AG09309 (cell line): ENCODE measurements around the gene THOP1.

ENCODE experiments used
- DNase-seq: peaks from one replicate; pipeline ENCODE4 v3.0.0-alpha.2; 2010; ENCODE audit warnings: low read depth
- H3K4me3 ChIP-seq: 2 replicates; pipeline ENCODE4 v1.5.1; 2011; ENCODE audit warnings: mild to moderate bottlenecking, low read depth, low read length, moderate library complexity; ENCODE audit not compliant: control insufficient read depth
- TF ChIP-seq, protein P1 (sequence below): IDR thresholded peaks from 2 replicates; pipeline ENCODE4 v1.5.1; 2011; ENCODE audit warnings: mild to moderate bottlenecking, low read depth, low read length, inconsistent platforms; ENCODE audit not compliant: insufficient read depth, control insufficient read depth; ENCODE audit errors: missing control alignments

Gene THOP1

DNA sequence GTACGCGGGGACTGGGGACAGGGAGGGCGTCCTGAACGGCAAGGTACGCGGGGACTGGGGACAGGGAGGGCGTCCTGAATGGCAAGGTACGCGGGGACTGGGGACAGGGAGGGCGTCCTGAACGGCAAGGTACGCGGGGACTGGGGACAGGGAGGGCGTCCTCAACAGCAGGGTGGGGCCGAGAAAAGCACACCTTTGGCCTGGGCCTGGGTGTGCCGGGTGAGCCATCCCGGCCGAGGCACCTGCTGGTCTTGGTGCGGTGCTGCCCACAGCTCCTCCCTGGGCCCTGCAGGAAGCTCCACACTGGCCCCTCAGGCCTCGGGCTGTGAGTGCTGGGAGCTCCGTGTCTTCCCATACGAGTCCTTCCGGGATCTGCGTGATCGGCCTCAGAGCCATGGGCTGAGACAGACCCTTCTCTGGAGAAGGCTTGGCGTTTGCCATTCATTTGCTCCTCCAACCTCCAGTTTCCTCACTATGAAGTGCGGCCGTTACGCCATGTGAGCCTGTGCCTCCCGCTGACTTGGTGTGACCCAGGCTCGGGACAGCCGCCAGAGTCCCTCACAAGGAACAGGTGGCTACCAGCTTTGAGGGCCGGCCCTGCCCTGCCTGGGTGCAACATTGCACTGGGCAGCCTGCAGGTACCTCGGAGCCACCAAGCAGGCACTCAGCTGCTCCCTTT is 26.6 kb downstream of the THOP1 start:
- H3K4me3 ChIP-seq: no peak overlapping the region
- TF ChIP-seq, protein P1, sequence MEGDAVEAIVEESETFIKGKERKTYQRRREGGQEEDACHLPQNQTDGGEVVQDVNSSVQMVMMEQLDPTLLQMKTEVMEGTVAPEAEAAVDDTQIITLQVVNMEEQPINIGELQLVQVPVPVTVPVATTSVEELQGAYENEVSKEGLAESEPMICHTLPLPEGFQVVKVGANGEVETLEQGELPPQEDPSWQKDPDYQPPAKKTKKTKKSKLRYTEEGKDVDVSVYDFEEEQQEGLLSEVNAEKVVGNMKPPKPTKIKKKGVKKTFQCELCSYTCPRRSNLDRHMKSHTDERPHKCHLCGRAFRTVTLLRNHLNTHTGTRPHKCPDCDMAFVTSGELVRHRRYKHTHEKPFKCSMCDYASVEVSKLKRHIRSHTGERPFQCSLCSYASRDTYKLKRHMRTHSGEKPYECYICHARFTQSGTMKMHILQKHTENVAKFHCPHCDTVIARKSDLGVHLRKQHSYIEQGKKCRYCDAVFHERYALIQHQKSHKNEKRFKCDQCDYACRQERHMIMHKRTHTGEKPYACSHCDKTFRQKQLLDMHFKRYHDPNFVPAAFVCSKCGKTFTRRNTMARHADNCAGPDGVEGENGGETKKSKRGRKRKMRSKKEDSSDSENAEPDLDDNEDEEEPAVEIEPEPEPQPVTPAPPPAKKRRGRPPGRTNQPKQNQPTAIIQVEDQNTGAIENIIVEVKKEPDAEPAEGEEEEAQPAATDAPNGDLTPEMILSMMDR: no peak
- no peak for DNase-seq

DNA sequence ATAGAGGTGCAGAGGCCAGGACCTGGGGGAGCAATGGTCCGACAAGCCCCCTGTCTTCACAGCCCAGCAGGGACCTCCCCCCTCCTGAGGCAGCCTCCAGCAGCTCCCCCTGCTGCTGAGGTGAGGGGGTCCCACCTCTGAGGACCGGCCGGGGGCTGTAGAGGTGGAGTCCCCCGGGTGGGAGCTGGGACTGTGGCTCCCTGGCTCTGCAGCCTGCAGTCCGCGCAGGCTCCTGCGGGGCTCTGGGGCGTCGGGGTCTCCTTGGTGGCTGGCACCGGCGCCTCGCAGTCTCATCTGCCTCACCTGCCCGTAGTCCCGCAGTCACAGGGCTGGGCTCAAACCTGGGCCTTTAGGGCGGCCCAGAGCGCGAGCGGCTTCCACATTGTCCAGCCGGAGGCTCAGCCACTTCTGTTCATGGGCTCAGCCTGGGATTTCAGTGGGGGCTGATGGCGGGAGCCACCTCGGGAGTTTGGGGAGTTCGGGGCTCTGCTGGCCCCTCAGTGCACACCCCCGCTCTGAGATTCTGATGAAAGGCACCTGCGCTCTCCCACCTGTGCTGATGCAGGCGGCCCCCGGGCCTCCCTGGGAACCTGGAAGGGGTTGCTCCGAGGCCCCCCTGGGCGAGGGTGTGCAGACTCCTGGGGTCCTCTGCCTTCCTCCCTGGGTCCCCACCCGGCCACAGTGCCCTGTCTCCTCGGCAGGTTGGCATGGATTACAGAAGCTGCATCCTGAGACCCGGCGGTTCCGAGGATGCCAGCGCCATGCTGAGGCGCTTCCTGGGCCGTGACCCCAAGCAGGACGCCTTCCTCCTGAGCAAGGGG is 27.3 kb downstream of the THOP1 start:
- no peak overlapping the region for H3K4me3 ChIP-seq
- TF ChIP-seq, protein P1: no peak
- no peak for DNase-seq

DNA sequence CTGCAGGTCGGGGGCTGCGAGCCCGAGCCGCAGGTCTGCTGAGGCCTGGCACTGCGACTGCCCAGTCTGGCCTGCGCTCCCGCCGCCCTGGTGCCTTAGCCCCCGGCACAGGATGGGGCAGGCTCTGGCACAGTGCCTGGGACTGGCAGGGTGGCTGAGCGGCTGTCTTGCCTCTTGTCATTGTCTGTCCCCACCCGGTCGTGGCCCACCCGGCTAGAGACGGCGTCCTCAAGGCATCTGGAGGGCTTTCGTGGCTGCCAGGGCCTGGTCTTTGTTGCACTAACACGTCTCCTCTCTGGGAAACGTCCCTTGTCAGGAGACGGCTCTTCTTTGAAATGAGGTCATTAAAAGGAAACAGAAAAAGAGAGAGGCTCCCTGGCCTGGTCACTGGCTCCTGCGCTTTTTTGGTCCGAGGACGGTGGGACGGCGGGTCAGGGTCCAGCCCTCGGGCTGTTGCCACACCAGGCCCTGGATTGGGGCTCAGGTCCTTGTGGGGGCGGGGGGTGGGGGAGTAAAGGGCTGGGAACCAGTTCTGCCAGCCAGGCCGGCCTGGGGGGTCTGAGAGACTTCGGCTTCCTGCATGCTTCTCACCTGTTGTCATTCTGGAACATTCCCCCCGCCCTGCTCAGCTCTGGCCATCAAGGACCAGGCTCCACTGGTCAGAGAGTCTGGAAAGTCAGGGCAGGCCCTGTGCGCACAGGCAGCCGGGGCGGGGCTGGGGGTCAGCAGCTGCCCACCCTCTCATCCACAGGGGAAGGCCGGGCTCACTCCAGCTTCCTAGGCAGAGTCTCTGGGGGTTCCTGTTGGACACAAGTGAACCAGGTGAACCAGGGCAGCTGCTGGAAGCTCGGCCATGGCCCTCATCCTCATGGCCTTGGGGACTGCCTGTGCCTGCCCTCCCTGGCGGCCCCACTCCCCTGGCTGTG is 28.2 kb downstream of the THOP1 start:
- TF ChIP-seq, protein P1: no peak
- no peak for DNase-seq
- H3K4me3 ChIP-seq: no peak overlapping the region

DNA sequence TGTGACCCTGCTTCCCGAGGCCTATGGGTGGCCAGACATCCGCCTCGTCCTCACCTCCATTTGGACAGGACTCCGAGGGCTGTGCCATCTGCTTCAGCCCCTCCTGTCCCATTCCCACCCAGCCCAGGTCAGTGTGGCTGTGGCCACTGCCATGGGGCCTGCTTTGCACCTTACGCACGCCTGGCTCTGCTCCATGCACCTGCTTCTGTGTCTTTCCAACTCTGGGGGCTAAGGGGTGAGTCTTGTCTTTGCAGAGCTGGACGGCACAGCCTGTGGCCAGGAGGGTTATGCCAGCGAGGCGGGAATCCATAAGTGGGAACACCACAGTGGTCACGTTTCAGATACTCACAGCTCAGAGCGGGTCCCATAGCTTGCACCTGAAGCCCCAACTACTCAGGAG is 29.1 kb downstream of the THOP1 start:
- DNase-seq: no peak
- H3K4me3 ChIP-seq: no peak overlapping the region
- TF ChIP-seq, protein P1: no peak

DNA sequence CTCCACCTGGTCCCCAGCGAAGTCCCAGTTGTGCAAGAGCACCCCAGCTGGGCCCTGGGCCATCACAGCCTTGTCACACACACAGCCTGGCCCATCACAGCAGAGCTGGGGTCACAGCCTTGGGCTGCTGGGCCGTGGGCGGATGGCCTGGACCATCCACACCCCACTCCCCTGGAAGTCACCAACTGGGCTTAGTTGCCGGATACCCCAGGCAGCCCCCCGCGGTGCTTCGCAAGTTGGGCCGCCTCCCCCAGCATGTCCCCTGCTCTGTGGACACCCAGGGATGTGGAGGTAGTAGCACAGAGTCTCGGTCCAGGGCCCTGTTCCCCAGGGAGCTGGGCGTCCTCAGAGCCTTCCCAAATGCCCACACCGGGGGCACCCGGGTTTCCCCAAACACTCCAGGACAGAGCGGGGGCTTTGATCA is 29.9 kb downstream of the THOP1 start:
- H3K4me3 ChIP-seq: no peak overlapping the region
- DNase-seq: no peak
- TF ChIP-seq, protein P1: no peak

DNA sequence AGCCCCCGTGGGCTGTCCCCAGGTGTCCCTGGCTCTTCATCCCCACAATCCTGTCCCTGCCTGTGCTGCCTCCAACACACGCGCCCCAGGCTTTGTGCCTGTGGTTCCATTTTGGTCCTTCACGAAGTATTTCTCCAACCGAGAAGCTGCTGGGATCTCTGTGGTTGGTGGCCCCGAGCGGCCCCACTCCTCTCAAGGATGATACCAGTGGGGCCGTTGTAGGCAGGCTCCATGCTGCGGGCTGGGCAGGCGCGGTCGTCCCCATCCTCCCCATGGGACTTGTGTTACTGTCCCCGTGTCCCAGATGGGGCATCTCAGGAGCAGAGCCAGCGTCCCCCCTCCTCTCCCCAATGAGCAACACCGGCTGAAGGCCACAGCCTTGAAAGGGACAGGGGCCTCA is 30.6 kb downstream of the THOP1 start:
- no peak for DNase-seq
- TF ChIP-seq, protein P1: no peak
- H3K4me3 ChIP-seq: no peak overlapping the region
